Kidney epithelial cell (primary cell): ENCODE data around the gene SLC4A11. TPM values are rescaled to one million over a fixed set of nuclear protein-coding genes. Genes with fewer than 3 reads are reported as not detected.

Experiments used
- DNase-seq: peaks from one replicate; pipeline ENCODE4 v3.0.0-alpha.2; 2010; ENCODE audit warnings: low read depth
- H3K27me3 ChIP-seq: 2 replicates; pipeline ENCODE4 v1.6.0; 2011; ENCODE audit warnings: low read length; ENCODE audit not compliant: control insufficient read depth, insufficient read depth
- H3K36me3 ChIP-seq: 2 replicates; pipeline ENCODE4 v1.5.1; 2011; ENCODE audit warnings: low read length; ENCODE audit not compliant: control insufficient read depth, insufficient read depth
- H3K4me3 ChIP-seq: 2 replicates; pipeline ENCODE4 v1.5.1; 2011; ENCODE audit warnings: low read depth, mild to moderate bottlenecking, control low read depth, low read length
- total RNA-seq: library from RNA; depleted of rRNA; stranded (reverse); fragments of >200 nt; gene quantifications from 2 replicates; pipeline ENCODE4 v1.2.3, GENCODE V29; 2015
- TF ChIP-seq, protein P1 (sequence below): IDR thresholded peaks from 2 replicates; pipeline ENCODE4 v1.5.1; 2011; ENCODE audit warnings: mild to moderate bottlenecking, moderate library complexity, low read length, control low read depth, inconsistent platforms; ENCODE audit not compliant: insufficient read depth, poor library complexity, severe bottlenecking

SLC4A11 gene
- total RNA-seq, 1 donor from 2014 or later = 8.5 TPM

DNA sequence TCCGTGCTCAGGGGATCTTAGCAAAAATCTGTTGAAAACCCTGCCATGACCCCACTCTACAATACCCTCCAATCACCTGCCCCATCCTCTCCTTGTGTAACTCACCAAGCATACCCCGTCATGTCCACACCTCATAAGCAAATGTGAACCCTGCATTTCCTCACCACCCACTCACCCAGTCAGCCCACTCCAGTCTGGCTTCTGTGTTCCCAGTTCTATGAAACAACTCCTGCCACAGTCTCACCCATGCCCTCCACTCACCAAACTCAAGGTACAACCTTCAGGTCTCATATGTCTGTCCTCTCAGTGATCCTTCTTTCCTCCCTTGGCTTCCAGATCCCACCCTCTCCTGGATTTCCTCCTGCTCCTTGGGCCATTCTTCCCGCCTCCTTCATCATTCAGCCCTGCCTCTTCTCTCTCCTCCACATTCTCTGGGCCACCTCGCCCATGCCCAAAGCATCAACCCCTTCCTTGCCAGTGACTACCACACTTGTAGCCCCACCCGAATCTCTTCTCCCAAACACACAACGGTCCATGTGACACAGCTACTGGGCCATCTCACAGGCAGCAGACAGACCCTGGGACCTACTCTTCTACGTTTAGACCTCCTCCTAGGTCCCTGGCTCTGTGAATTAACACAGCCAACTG, 43.3 kb downstream of the SLC4A11 start:
- H3K36me3 ChIP-seq = peaks cover 6% of the 10 kb centered on the region
- TF ChIP-seq, protein P1, sequence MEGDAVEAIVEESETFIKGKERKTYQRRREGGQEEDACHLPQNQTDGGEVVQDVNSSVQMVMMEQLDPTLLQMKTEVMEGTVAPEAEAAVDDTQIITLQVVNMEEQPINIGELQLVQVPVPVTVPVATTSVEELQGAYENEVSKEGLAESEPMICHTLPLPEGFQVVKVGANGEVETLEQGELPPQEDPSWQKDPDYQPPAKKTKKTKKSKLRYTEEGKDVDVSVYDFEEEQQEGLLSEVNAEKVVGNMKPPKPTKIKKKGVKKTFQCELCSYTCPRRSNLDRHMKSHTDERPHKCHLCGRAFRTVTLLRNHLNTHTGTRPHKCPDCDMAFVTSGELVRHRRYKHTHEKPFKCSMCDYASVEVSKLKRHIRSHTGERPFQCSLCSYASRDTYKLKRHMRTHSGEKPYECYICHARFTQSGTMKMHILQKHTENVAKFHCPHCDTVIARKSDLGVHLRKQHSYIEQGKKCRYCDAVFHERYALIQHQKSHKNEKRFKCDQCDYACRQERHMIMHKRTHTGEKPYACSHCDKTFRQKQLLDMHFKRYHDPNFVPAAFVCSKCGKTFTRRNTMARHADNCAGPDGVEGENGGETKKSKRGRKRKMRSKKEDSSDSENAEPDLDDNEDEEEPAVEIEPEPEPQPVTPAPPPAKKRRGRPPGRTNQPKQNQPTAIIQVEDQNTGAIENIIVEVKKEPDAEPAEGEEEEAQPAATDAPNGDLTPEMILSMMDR = no peak

DNA sequence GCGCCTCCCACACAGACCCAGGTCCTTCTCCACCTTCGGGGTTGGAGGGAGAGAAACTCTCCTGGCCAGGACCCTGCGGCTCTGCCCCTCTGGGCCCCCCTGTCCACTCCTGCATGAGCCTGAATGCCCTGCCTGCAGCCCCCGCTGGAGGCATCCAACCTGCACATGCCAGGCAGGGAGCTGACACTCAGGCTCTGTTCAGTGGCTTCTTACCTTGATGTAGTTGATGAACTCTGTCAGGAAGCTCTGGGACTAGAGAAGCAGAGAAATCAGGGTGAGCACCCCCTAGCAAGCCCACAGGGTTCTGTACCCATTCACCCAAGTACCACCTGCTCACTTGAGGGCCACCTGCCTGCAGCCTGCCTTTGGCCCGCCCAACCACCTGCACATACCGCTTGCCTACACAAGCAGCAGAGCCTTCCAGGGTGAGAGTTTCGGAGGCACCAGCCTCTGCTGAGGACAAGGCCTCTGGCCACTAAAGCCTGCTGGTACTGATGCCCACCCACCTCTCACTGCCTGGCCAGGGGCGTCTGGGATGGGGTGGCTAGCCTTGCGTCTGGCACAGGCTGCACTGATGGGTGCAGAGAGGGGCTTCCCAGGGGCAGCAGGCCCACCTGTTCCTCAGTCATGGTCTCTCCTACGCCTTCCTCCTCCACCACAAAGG, 44.2 kb downstream of the SLC4A11 start:
- DNase-seq = no peak
- Histone ChIP-seq H3K27me3 (no peaks in the 10 kb centered on the region), H3K36me3 (peaks cover 4% of the 10 kb centered on the region), H3K4me3 (no peak overlapping the region)
- TF ChIP-seq, protein P1 = no peak

More for the DNA sequence above, 43.3 kb downstream of the SLC4A11 start:
- DNase-seq = no peak
- no peak overlapping the region for H3K4me3 ChIP-seq
- H3K27me3 ChIP-seq = no peaks in the 10 kb centered on the region

GRCh38 chr20:3193806-3194616, 45.0 kb downstream of the SLC4A11 start:
- H3K36me3 ChIP-seq = peaks cover 4% of the 10 kb centered on the region

GRCh38 chr20:3192226-3193015, 46.6 kb downstream of the SLC4A11 start:
- no peak overlapping the region for H3K4me3 ChIP-seq
- no peak for DNase-seq
- peaks cover 5% of the 10 kb centered on the region for H3K36me3 ChIP-seq
- no peaks in the 10 kb centered on the region for H3K27me3 ChIP-seq
- TF ChIP-seq, protein P1 = no peak

More at GRCh38 chr20:3193806-3194616, 45.0 kb downstream of the SLC4A11 start:
- Histone ChIP-seq H3K4me3 (no peak overlapping the region), H3K27me3 (no peaks in the 10 kb centered on the region)
- DNase-seq = no peak
- TF ChIP-seq, protein P1 = no peak

- DNase-seq = no peak
- TF ChIP-seq, protein P1 = no peak
- Histone ChIP-seq H3K36me3 (peaks cover 5% of the 10 kb centered on the region), H3K4me3 (no peak overlapping the region), H3K27me3 (no peaks in the 10 kb centered on the region)
Measured at GRCh38 chr20:3190681-3191111, 48.3 kb downstream of the SLC4A11 start.
